ENCODE measurements around the gene CCDC30. TPM values are rescaled to one million over a fixed set of nuclear protein-coding genes. Genes with fewer than 3 reads are reported as not detected.
A peak's percentile ranks its signal among the peaks of the same experiment; 100 is the strongest.
"Not testable (repeated sequence)": the region's sequence is repeated elsewhere in the genome, so short reads cannot be mapped to it uniquely, and the experiment has no call there.

Gene CCDC30
- total RNA-seq, 4 donors from 2014 or later = 1.8 to 29.4 (median 7.4) TPM

DNA sequence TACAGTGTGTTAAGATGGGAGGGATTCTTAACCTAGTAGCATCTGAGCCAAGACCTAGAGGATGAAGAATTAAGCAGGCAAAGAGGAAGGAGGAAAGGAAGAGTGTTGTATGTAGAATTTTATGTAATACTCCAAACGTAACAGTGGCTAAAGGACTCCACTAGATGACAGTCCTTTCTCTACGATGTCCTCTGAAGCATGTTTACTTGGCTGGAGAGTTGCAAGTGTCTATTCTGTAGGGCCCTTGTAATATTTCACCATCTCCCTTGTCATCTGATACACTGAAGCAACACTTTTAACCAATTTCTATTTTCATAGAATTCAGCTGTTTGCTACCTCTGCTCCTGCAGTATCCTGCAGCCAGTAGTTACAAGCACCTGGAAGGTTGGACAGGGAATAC, 217.0 kb downstream of the CCDC30 start:
- Histone ChIP-seq H3K27me3 (no peaks in the 10 kb centered on the region), H3K4me3 (no peak overlapping the region), H3K9me3 (no peaks in the 10 kb centered on the region), H3K27ac (no peak overlapping the region), H3K4me1 (peaks cover 0 to 27% (median 12%) of the 10 kb centered on the region in 4 donors), H3K36me3 (peaks cover 0 to 8% (median 0%) of the 10 kb centered on the region in 3 donors)
- TF ChIP-seq, protein P1, sequence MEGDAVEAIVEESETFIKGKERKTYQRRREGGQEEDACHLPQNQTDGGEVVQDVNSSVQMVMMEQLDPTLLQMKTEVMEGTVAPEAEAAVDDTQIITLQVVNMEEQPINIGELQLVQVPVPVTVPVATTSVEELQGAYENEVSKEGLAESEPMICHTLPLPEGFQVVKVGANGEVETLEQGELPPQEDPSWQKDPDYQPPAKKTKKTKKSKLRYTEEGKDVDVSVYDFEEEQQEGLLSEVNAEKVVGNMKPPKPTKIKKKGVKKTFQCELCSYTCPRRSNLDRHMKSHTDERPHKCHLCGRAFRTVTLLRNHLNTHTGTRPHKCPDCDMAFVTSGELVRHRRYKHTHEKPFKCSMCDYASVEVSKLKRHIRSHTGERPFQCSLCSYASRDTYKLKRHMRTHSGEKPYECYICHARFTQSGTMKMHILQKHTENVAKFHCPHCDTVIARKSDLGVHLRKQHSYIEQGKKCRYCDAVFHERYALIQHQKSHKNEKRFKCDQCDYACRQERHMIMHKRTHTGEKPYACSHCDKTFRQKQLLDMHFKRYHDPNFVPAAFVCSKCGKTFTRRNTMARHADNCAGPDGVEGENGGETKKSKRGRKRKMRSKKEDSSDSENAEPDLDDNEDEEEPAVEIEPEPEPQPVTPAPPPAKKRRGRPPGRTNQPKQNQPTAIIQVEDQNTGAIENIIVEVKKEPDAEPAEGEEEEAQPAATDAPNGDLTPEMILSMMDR (IDR thresholded peaks at IDR 0.05) = no peak
- no peak for TF ChIP-seq POLR2A (IDR thresholded peaks at IDR 0.05)
- DNase-seq = no peak

DNA sequence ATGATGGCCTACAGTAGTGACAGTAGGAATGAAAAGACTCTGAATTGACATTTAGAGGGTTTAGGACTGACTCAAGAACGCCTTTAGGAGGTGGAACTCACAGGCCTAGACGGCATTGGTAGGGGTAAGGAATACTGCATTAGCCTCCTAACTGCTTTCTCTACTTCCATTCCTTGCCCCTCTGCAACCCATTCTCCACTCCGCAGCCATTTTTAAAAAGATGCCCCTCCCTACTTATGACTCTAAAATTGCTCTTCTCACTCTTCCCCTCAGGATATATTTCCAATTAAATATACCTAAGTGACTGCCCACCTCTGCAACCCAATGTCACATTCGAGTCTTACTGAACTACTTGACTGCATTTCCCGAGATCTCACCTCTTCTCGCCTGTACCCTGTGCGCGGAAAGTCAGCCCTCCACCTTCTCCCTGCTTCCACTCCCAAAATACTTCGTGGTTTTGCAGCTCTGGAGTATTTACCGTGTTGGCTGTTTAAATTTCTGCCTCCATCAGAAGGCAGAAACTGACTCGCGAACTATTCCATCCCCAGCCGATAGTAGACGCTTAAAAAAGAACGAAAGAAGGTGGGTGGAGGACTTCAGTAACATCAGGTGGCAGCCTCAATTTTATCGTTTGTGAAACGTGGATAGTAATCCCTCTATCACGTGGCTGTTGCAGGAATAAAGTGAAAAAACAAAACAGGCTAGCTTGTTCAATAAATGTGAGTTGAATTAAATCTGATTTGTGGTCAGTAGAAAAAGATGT, 218.0 kb downstream of the CCDC30 start:
- DNase-seq = no peak
- TF ChIP-seq, protein P1 (IDR thresholded peaks at IDR 0.05) = peak in 1 of 6 experiments; percentile 3
- TF ChIP-seq POLR2A (IDR thresholded peaks at IDR 0.05) = no peak
- H3K4me3 ChIP-seq = peak overlapping the region; percentile 92 to 98 (median 98)
- H3K4me1 ChIP-seq = peaks cover 0 to 37% (median 15%) of the 10 kb centered on the region in 4 donors
- peak overlapping the region; percentile 98 to 100 (median 99) for H3K27ac ChIP-seq
- no peaks in the 10 kb centered on the region for H3K27me3 ChIP-seq
- H3K36me3 ChIP-seq = peaks cover 0 to 1% (median 0%) of the 10 kb centered on the region in 3 donors
- H3K9me3 ChIP-seq = no peaks in the 10 kb centered on the region

DNA sequence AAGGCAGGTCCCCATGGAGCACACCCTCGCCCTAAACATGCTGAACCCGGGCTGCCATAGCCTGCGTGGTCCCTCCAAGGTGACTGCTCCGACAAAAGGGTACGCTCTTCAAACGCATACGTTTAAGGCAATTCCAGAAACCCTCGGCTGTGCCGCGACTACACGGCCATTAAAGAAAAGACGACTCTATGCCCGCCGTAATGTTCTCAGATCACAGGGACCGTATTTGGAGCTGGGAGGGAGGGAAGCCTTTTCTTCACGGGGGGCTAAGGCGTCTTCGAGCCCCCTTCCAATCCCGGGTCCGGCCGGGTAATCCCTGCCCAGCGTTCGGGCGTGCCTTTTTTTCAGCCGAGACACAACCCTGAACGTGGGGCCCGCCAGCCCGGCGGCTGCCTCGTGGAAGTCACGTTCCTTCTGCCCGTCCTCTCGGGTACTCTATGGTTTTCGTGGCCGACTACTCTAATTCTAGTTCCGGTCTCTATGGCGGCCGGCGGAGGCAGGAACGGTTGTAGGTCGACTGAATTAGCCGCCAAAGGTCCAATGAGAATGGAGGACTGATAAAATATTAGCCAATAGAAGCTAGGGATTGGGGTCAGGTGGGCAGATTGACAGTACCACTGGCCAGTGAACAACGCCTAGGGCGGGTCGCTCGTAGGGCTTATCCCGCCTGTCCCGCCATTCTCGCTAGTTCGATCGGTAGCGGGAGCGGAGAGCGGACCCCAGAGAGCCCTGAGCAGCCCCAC, 218.8 kb downstream of the CCDC30 start, which contains the start of gene YBX1:
Gene YBX1 (plus strand): TSS at position 678 of the 743 bp plus-strand sequence. CDS start 148 bp downstream, outside the sequence.
- peak; percentile 74 to 84 for TF ChIP-seq POLR2A (IDR thresholded peaks at IDR 0.05)
- TF ChIP-seq, protein P1 (IDR thresholded peaks at IDR 0.05) = peak in 1 of 6 experiments; percentile 2
- H3K4me1 ChIP-seq = peaks cover 0 to 45% (median 15%) of the 10 kb centered on the region in 4 donors
- H3K27ac ChIP-seq = peak within 1 kb of the TSS; percentile 98 to 100 (median 99)
- H3K9me3 ChIP-seq = no peaks in the 10 kb centered on the region
- no peaks in the 10 kb centered on the region for H3K27me3 ChIP-seq
- peak within 1 kb of the TSS; percentile 92 to 98 (median 98) for H3K4me3 ChIP-seq
- DNase-seq = peak; percentile 95 to 99 (median 97)
- H3K36me3 ChIP-seq = no peaks in the 10 kb centered on the region

DNA sequence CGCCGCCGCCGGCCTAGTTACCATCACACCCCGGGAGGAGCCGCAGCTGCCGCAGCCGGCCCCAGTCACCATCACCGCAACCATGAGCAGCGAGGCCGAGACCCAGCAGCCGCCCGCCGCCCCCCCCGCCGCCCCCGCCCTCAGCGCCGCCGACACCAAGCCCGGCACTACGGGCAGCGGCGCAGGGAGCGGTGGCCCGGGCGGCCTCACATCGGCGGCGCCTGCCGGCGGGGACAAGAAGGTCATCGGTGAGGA, 219.3 kb downstream of the CCDC30 start:
- not testable (repeated sequence) for H3K9me3 ChIP-seq, H3K27me3 ChIP-seq, H3K36me3 ChIP-seq
- Histone ChIP-seq H3K4me1 (peaks cover 0 to 50% (median 15%) of the 10 kb centered on the region in 4 donors), H3K27ac (peak overlapping the region; percentile 98 to 100 (median 99)), H3K4me3 (peak overlapping the region; percentile 92 to 98 (median 98))
- peak in 1 of 3 donors; percentile 65 for DNase-seq

DNA sequence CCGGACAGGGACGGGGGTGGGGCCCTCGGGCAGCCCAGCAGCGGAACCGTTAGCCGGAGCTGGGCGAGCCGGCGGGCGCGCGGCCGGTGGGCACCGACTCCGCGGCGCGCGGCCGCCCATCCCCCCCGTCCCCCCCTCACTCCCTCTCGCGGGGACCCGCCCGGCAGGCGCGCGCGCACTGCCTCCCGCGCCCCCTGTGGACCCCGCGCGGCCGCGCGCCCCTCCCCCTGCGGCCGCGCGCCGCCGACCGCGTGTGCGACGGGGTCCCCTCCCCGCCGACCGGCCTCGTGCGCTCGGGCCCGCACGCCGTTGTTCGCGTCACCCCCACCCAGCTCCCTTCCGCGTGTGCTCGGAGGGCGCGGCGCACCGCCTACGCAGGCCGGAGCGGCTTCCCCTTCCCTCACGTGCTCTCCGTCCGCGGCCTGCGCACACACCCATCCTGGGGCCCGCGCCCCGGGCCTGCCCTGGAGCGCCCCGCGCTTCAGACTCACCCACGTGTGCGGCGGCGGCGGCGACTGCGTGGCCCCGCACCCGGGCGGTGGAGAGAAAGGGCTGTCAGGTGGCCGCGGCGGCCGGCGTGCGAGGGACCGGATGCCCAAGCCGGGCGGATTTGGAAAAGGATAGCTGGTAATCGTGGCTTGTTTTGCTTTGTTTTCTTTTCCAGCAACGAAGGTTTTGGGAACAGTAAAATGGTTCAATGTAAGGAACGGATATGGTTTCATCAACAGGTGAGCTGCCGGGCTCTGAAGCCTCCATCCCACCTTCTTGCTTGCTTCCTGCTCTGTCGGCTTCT, 219.8 kb downstream of the CCDC30 start:
- H3K27ac ChIP-seq = peak overlapping the region; percentile 98 to 100 (median 99)
- peak; percentile 73 to 89 (median 88) for DNase-seq
- H3K36me3 ChIP-seq = no peaks in the 10 kb centered on the region
- no peaks in the 10 kb centered on the region for H3K27me3 ChIP-seq
- peak overlapping the region; percentile 92 to 98 (median 98) for H3K4me3 ChIP-seq
- H3K9me3 ChIP-seq = no peaks in the 10 kb centered on the region
- peaks cover 0 to 55% (median 17%) of the 10 kb centered on the region in 4 donors for H3K4me1 ChIP-seq
- peak; percentile 37 to 47 for TF ChIP-seq POLR2A (IDR thresholded peaks at IDR 0.05)
- TF ChIP-seq, protein P1 (IDR thresholded peaks at IDR 0.05) = no peak
